Esophagus squamous epithelium (tissue), 5 donors: ENCODE measurements around the gene KIAA0753. TPM values are rescaled to one million over a fixed set of nuclear protein-coding genes. Genes with fewer than 3 reads are reported as not detected.

ENCODE experiments used
- DNase-seq: peaks from one replicate; lab custom pipeline; 2025; lab: John Stamatoyannopoulos, UW
- H3K27ac ChIP-seq, 4 donors: fragments of 200-600 bp; sonication (generic); one replicate each; pipeline ENCODE4 v1.5.1; 2016 to 2019; ENCODE audit warnings: mild to moderate bottlenecking in 1 of 4
- H3K27me3 ChIP-seq, 4 donors: fragments of 200-600 bp; sonication (generic); 1 replicate in 3 of 4; 2 replicates in 1 of 4; pipeline versions ENCODE4 v1.5.1 to v1.6.0; 2017 to 2021; ENCODE audit warnings: antibody characterized with exemption in 1 of 4
- H3K36me3 ChIP-seq, 3 donors: fragments of 200-600 bp; sonication (generic); one replicate each; pipeline ENCODE4 v1.5.1; 2016 to 2019
- H3K4me1 ChIP-seq, 3 donors: fragments of 200-600 bp; sonication (generic); one replicate each; pipeline ENCODE4 v1.5.1; 2017 to 2019
- H3K4me3 ChIP-seq, 4 donors: fragments of 200-600 bp; sonication (generic); 1 replicate in 3 of 4; 2 replicates in 1 of 4; pipeline ENCODE4 v1.5.1; 2016 to 2019; ENCODE audit warnings: mild to moderate bottlenecking in 2 of 4, moderate library complexity in 1 of 4
- H3K9me3 ChIP-seq, 3 donors: fragments of 200-600 bp; sonication (generic); one replicate each; pipeline ENCODE4 v1.5.1; 2016 to 2019
- CTCF ChIP-seq, 6 experiments: fragments of 450-650 bp in 4 of 6; fragments of 200-600 bp in 2 of 6; sonication (generic) in 2 of 6; IDR thresholded peaks; one replicate each; pipeline ENCODE4 v1.5.1; 2016 to 2019; ENCODE audit warnings: antibody characterized with exemption in 6 of 6, mild to moderate bottlenecking in 4 of 6, moderate library complexity in 4 of 6
- POLR2A ChIP-seq, 4 donors: fragments of 450-650 bp; IDR thresholded peaks; one replicate each; pipeline ENCODE4 v1.6.1; 2017; ENCODE audit warnings: antibody characterized with exemption in 4 of 4, mild to moderate bottlenecking in 4 of 4, moderate library complexity in 3 of 4
- WGBS, 2 donors: methylation state at CpG; one replicate each; pipeline ENCODE4 v1.1.5; 2018; 5-methylcytosine and 5-hydroxymethylcytosine counted together
- intact Hi-C: fragments of 100-400 bp; cut with DNase I; formaldehyde crosslinking; loops from one replicate; pipeline ENCODE4 v1.15.0; 2022
- total RNA-seq, 4 donors: library from RNA; depleted of rRNA; stranded (reverse); fragments of >200 nt; gene quantifications; one replicate each; pipeline ENCODE4 v1.1.0, GENCODE V29; 2016
- donor health status: DM: yes; HTN: yes; CAD: no.

Gene KIAA0753
- total RNA-seq, 4 donors from 2014 or later, result 8.1 to 17.4 (median 11.4) TPM

GRCh38 chr17:6636105-6636504 is 4.4 kb downstream of the KIAA0753 start:
- no peak for DNase-seq
- TF ChIP-seq CTCF (IDR thresholded peaks at IDR 0.05), result no peak
- TF ChIP-seq POLR2A (IDR thresholded peaks at IDR 0.05), result no peak
- Histone ChIP-seq H3K4me3 (no peak overlapping the region), H3K9me3 (no peaks in the 10 kb centered on the region), H3K27ac (no peak overlapping the region), H3K36me3 (peaks cover 0 to 41% (median 3%) of the 10 kb centered on the region in 3 donors), H3K27me3 (no peaks in the 10 kb centered on the region), H3K4me1 (peaks cover 16 to 31% (median 19%) of the 10 kb centered on the region in 3 donors)
- 50 to 77% methylated on average over 2 of the region's 2 CpGs for WGBS, 2 donors
- intact Hi-C loops, result loop anchor here (10.0 kb wide), 1 partner anchor 171 kb away; no protein-coding TSS in a partner anchor

DNA sequence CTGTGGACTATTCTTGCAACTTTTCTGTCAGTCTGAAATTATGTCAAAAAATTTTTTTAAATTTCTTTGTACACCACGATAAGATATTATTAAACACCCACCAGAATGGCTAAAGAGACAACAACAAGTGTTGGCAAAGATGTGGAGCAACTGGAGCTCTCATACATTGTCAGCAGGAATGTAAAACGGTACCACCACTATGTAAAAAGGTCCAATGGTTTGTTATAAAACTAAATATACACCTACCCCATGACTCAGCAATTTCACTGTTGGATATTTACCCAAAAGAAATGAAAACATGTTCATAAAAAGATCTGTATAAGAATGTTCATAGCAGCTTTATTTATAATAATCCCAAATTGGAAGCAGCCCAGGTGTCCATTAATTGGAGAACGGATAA is 7.2 kb downstream of the KIAA0753 start:
- H3K4me3 ChIP-seq, result no peak overlapping the region
- no peaks in the 10 kb centered on the region for H3K9me3 ChIP-seq
- no peak overlapping the region for H3K27ac ChIP-seq
- peaks cover under 1 to 13% (median 2%) of the 10 kb centered on the region in 3 donors for H3K4me1 ChIP-seq
- intact Hi-C loops, result loop anchor here (10.0 kb wide), 1 partner anchor 168 kb away; no protein-coding TSS in a partner anchor
- TF ChIP-seq POLR2A (IDR thresholded peaks at IDR 0.05) (no peak), CTCF (IDR thresholded peaks at IDR 0.05) (no peak)
- H3K36me3 ChIP-seq, result peaks cover 0 to 67% (median 4%) of the 10 kb centered on the region in 3 donors
- no peaks in the 10 kb centered on the region for H3K27me3 ChIP-seq
- DNase-seq, result no peak
- 94 to 98% methylated on average over 3 of the region's 3 CpGs for WGBS, 2 donors

DNA sequence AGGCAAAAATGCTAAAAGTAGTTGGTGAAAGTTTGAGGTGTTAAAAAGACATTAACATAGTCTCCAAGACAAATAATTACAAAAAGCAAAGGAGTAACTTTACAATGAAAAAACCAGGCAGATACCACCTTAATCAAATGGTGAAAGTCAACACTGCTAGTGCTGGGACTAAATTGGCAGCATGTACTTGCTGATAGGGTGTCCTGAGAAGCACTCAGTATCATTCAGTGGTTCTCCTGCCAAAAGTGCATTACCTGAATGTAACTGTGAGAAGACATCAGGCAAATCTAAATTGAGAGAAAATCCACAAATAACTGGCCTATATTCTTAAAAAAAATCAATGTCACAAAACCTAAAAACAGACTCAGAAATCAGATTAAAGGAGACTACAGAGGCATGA is 8.0 kb downstream of the KIAA0753 start:
- intact Hi-C loops, result loop anchor here (10.0 kb wide), 1 partner anchor 168 kb away; no protein-coding TSS in a partner anchor
- DNase-seq, result no peak
- Histone ChIP-seq H3K4me1 (peaks cover 0 to 6% (median 0%) of the 10 kb centered on the region in 3 donors), H3K9me3 (no peaks in the 10 kb centered on the region), H3K36me3 (peaks cover 0 to 74% (median 11%) of the 10 kb centered on the region in 3 donors), H3K4me3 (no peak overlapping the region), H3K27ac (no peak overlapping the region), H3K27me3 (no peaks in the 10 kb centered on the region)
- TF ChIP-seq POLR2A (IDR thresholded peaks at IDR 0.05) (no peak), CTCF (IDR thresholded peaks at IDR 0.05) (no peak)

DNA sequence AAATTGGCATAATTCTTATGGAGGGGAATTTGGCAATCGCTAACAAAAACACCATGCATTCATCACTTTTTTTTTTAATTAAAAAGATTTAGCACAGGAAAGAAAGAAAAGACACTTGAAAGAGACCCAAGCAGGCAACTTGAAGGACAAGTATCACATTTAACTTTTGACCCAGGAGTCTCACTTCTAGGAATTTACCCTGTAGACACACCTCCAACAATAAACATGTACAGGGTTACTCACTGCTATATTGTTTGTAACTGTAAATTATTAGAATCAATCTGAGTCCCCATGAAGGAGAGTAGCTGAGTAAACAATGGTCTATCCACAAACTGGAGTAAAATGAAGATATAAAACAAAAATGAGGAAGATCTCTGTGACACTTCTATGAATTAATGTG is 10.1 kb downstream of the KIAA0753 start:
- 95 to 100% methylated on average over 1 of the region's 1 CpG for WGBS, 2 donors
- Histone ChIP-seq H3K27ac (no peak overlapping the region), H3K36me3 (peaks cover 0 to 96% (median 11%) of the 10 kb centered on the region in 3 donors), H3K27me3 (no peaks in the 10 kb centered on the region), H3K4me1 (no peaks in the 10 kb centered on the region), H3K4me3 (no peak overlapping the region), H3K9me3 (no peaks in the 10 kb centered on the region)
- intact Hi-C loops, result loop anchor here (10.0 kb wide), 1 partner anchor 166 kb away; no protein-coding TSS in a partner anchor
- no peak for DNase-seq
- TF ChIP-seq CTCF (IDR thresholded peaks at IDR 0.05) (no peak), POLR2A (IDR thresholded peaks at IDR 0.05) (no peak)

- intact Hi-C loops, result no loop called here
- H3K36me3 ChIP-seq, result peaks cover 0 to 98% (median 11%) of the 10 kb centered on the region in 3 donors
- no peak for DNase-seq
- 26 to 52% methylated on average over 1 of the region's 1 CpG for WGBS, 2 donors
- H3K9me3 ChIP-seq, result no peaks in the 10 kb centered on the region
- no peak overlapping the region for H3K27ac ChIP-seq
- TF ChIP-seq POLR2A (IDR thresholded peaks at IDR 0.05) (no peak), CTCF (IDR thresholded peaks at IDR 0.05) (no peak)
- no peaks in the 10 kb centered on the region for H3K4me1 ChIP-seq
- no peak overlapping the region for H3K4me3 ChIP-seq
- no peaks in the 10 kb centered on the region for H3K27me3 ChIP-seq
These were observed 13.5 kb downstream of the KIAA0753 start for GRCh38 chr17:6627019-6627418.
